ENCODE data around the gene ZFP69.

Gene ZFP69

DNA sequence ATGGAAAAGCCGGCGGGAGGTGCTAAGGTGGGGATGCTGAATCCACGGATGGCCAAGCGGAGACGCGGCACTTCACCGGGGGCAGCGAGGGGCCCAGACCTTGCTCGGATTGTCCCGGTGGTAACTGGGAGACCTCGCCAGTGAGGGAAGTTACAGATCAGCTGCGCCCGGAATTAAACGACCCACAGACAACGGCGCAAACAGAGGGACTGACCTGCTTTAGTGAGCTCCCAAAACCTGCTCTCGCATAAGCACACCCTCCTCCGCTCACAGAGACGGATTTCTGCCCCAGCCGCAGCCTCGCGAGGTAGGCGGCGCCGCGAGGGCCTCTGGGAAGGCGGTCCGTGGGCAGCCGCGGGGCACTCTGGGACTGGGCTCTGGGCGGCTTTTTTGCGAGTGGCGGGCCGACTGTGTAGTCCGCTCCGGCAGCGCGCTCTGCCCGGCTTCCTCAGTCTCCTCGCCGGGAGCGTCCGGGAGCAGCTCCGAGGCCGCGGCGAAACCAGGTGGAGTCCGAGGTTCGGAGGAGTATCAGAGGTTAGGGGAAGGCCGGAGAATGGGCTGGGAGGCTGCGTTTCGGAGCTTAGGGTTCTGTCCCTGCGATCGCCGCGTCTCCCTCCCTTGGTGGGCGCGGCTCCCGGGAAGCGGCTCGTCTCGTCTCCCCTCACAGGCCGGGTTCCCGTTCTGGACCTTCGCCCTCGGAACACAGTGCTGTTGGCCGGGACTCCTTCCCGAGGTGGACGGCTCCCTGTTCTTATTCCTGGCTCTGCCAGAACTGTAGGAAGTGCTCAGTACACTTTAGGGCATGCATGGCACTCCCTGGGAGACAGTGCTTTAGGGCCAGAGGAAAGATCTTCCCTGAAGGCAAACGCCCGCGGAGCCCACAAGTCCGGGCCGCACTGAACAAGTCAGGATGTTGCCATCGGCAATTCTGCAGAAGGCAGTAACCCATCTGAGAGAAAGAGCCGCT is 31.6 kb downstream of the ZFP69 start, which contains the start of gene EXO5:
Gene EXO5 (plus strand): TSS at position 393 of the 967 bp plus-strand sequence. CDS start 5,778 bp downstream, outside the sequence.
- ATAC-seq: peak; percentile 100
- peak; percentile 89 for DNase-seq

DNA sequence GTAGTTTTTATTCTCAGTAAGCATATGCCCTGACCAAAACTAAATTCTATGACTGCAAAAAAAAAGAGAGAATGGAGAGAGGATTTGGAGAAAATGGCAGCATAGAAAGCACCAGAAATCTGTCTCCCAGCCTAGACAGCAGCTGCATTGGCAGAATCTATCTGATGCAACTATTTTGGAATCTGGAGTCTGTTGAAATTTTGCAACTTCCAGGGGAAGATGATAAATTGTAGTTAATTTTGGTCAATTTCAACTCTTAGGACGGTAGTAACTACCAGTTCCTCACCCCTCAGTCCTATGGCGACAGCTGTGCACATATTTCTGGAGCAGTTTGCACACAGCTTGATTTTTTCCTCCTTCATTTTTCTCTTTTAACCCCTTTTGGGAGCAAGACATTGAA is 42.4 kb downstream of the ZFP69 start:
- DNase-seq (no peak), ATAC-seq (no peak)

DNA sequence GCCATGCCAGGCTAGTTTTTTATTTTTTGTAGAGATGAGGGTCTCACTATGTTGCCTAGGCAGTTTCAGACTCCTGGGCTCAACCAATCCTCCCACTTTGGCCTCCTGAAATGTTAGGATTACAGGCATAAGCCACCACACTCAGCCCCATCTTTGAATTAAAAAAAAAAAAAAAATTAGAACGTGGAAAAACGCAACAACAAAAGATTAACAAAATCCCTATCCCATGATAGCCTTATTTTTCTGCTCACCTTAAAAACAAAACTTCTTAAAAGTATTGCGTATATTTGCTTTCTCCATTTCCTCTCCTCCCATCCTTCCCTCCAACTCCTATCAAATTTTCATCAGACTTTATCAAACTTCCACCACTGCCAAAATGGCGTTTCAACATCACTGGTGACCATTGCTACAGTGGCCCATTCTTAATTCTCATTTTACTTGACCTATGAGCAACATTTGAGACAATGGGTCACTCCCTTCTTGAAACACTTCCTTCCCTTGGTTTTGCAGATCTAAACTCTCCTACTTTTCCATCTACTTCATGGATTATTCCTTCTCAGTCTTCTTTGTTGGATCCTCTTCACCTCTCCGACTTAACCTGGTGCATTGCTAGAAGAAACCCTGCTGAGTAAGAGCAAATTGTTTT is 53.8 kb downstream of the ZFP69 start:
- ATAC-seq: no peak
- no peak for DNase-seq

DNA sequence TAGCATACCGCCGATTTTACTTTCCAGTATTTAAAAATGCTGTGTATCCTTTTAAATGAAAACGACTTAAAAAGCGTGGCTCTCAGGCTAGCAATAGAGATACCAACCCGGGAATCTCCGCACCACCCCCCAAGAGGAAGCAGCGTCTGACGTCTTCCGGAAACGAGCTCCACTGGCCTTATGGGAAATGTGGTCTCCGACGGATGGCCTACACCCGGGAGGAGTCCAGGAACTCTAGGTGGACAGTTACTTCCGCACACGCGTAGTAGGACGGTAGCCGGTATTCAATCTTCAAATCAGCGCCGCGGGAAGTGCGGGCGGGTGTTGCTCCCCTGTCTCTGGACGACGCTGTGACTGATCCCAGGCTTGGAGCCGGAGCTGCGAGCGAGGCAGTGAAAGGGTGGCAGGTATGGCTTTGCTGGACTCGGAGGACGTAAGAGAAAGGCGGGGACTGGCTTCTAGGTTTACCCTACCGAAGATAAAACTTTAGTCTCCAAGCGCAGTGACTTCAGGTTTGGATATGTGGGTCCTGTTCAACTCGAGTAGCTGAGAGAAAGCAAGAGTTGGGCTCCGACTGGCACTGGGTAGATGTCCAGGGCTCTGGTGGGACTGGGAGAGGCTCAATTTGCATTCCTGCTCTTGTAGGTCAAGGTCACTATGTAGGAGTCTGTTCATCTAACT is 54.4 kb downstream of the ZFP69 start, which contains the start of gene ZNF684:
Gene ZNF684 (plus strand): TSS at position 257 of the 681 bp plus-strand sequence. CDS start 1,530 bp downstream, outside the sequence.
- ATAC-seq: peak; percentile 100
- peak; percentile 85 for DNase-seq

DNA sequence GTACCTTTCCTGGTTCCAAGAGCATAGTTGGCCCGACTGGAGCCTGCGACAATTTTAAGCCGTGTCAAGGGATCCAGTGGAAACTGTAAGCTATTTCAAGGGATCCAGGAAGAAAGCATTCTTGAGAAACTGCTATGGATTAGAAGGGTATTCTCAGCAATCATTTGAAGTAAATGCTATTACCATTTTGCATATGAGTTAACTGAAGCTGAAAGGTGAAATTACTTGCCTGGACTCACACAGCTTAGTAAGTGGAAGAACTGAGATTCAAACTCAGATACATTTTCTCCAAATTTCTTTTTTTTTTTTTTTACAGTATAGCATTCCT is 54.9 kb downstream of the ZFP69 start:
- ATAC-seq (no peak), DNase-seq (no peak)

DNA sequence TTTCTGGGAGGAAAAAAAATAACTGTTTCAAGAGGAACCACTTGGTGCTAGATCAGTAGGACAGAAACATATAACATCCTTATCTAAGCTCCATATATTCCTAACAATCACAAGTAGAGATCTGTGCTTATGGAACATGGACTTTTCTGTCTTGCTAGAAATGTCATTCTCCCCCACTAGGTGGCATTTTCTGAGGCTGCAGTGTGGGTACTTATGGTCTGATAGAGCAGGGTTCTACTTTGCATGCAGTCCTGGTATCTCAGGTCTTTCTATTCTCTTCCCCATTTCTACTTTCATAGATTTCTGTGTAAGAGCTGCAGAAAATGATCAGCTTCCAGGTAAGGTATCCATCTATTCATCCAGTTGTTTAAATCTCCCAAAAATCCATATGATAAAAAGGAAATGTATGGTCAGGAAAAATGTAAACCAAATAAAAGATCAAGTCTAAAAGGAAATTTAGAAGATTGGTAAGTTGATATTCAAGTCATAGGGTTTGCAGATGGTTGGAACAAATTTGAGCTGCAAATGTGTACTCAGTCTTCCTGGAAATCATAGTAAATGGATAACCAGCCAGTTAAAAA is 55.8 kb downstream of the ZFP69 start:
- no peak for ATAC-seq
- DNase-seq: peak; percentile 17

DNA sequence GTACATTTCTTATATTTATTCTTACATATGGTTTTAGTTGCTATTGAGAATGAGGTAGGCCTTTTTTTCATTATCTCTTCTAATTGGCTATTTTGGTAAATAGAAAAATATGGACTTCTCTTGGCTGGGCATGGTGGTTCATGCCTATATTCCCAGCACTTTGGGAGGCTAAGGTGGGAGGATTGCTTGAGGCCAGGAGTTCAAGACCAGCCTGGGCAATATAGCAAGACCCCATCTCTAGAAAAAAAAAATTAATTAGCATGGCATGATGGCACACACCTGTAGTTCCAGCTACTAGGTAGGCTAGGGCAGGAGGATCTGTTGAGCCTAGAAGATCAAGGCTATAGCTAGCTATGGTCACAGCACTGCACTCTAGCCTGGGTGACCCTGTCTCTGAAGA is 57.5 kb downstream of the ZFP69 start:
- DNase-seq (no peak), ATAC-seq (no peak)

DNA sequence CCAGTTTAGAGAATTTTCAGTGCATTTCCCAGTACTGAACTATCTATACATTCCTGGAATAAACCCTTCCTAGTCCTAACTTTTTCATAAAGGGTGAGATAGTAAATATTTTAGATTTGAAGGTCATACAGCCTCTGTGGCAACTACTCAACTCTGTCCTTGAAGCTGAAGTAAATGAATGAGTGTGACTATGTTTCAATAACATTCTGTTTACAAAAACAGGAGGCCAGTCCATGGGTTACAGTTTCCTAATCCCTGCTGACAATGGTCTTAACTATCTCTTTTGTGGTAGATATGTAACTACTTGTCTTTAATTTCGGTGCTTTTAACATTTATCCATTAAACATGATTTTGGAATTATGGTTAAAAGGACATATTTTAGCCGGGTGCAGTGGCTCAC is 58.6 kb downstream of the ZFP69 start:
- ATAC-seq: no peak

DNA sequence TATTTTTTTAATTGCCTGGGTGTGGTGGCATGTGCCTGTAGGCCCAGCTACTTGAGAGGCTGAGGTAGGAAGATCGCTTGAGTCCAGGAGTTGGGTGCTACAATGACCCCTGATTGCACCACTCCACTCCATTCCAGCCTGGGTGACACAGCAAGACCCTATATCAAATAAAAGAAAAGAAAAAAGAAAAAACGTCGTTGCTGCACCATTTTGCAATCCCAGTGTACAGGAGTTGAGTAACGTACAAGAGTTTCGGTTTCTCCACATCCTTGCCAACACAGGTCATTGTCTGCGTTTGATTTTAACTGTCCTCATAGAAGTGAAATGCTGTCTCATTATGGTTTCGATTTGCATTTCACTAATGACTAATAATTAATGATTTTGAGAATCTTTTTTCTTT is 62.2 kb downstream of the ZFP69 start:
- DNase-seq (no peak), ATAC-seq (no peak)

More for the DNA sequence above, 58.6 kb downstream of the ZFP69 start:
- no peak for DNase-seq

Data from stimulated activated naive CD8-positive, alpha-beta T cell treated with anti-CD3 and anti-CD28 coated beads, Interleukin-15, Interleukin-2, amounts not matched to agents 100 U/mL and 50 U/mL, for 24 hours (primary cell).